Esophagus muscularis mucosa (tissue), 4 donors: ENCODE results near the gene CES3. TPM values are rescaled to one million over a fixed set of nuclear protein-coding genes. Genes with fewer than 3 reads are reported as not detected.

Experiments
- DNase-seq: peaks from one replicate; pipeline ENCODE4 v3.0.0-alpha.2; 2017; ENCODE audit errors: extremely low spot score
- H3K27ac ChIP-seq, 4 donors: fragments of 200-600 bp; sonication (generic); replicated peaks in 1 of 4; 1 replicate in 3 of 4; 2 replicates in 1 of 4; pipeline ENCODE4 v1.5.1; 2016 to 2019; ENCODE audit warnings: mild to moderate bottlenecking in 1 of 4
- H3K27me3 ChIP-seq, 4 donors: fragments of 200-600 bp; sonication (generic); one replicate each; pipeline versions ENCODE4 v1.5.1 to v1.6.0; 2016 to 2019
- H3K36me3 ChIP-seq, 4 donors: fragments of 200-600 bp; sonication (generic); one replicate each; pipeline ENCODE4 v1.5.1; 2016 to 2019
- H3K4me1 ChIP-seq, 4 donors: fragments of 200-600 bp; sonication (generic); one replicate each; pipeline ENCODE4 v1.5.1; 2016 to 2019
- H3K4me3 ChIP-seq, 4 donors: fragments of 200-600 bp; sonication (generic); 1 replicate in 2 of 4; 2 replicates in 2 of 4; pipeline ENCODE4 v1.5.1; 2016 to 2019; ENCODE audit warnings: mild to moderate bottlenecking in 4 of 4, moderate library complexity in 1 of 4
- H3K9me3 ChIP-seq, 4 donors: fragments of 200-600 bp; sonication (generic); 1 replicate in 3 of 4; 2 replicates in 1 of 4; pipeline ENCODE4 v1.5.1; 2016 to 2019
- EP300 ChIP-seq: sonication (generic); formaldehyde crosslinking; IDR thresholded peaks from one replicate; pipeline ENCODE4 v1.6.1; 2017; ENCODE audit warnings: antibody characterized with exemption
- POLR2A ChIP-seq: fragments of 450-650 bp; IDR thresholded peaks from one replicate; pipeline ENCODE4 v1.6.1; 2017; ENCODE audit warnings: antibody characterized with exemption, moderate library complexity, mild to moderate bottlenecking, low read depth
- POLR2AphosphoS5 ChIP-seq, 2 donors: sonication (generic); formaldehyde crosslinking; IDR thresholded peaks; one replicate each; pipeline ENCODE4 v1.6.1; 2017; ENCODE audit warnings: antibody characterized with exemption in 2 of 2
- WGBS: methylation state at CpG from one replicate; pipeline ENCODE4 v1.1.5; 2018; 5-methylcytosine and 5-hydroxymethylcytosine counted together
- intact Hi-C: fragments of 100-400 bp; cut with DNase I; formaldehyde crosslinking; loops from one replicate; pipeline ENCODE4 v1.15.1; 2023
- total RNA-seq, 4 donors: library from RNA; depleted of rRNA; stranded (reverse); fragments of >200 nt; gene quantifications; one replicate each; pipeline versions ENCODE4 v1.1.0 to v1.2.1, GENCODE V29; 2016
- TF ChIP-seq, protein P1 (sequence below), 3 experiments: fragments of 200-600 bp in 2 of 3; fragments of 450-650 bp in 1 of 3; sonication (generic) in 2 of 3; IDR thresholded peaks; one replicate each; pipeline ENCODE4 v1.5.1; 2017 to 2019; ENCODE audit warnings: antibody characterized with exemption in 3 of 3, mild to moderate bottlenecking in 2 of 3, moderate library complexity in 1 of 3

The CES3 gene
- total RNA-seq, 4 donors from 2014 or later: 0.23 to 0.42 (median 0.33) TPM; not detected in 1

DNA sequence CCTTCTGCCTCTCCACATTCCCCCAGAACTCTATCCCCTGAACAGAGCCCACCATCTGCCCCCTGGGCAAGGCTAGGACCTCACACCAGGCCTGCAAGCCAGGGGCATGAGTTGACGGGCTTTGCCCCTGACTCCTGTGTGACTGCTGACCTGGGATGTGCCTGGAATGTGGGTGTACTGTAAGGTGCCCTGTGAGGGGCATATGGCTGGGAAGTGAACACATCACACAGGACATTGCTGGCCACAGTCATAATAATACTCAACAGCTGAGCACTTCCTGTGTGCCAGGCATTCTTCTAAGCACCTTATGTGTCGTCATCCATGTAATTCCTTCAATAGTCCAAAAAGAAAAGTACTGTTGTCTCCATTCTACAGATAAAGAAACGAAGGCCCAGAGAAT is 40.7 kb downstream of the CES3 start:
- H3K9me3 ChIP-seq: no peaks in the 10 kb centered on the region

GRCh38 chr16:67006930-67007658 is 46.0 kb downstream of the CES3 start:
- Histone ChIP-seq H3K4me3 (no peak overlapping the region), H3K9me3 (no peaks in the 10 kb centered on the region), H3K27me3 (no peaks in the 10 kb centered on the region), H3K36me3 (peaks cover 0 to 6% (median 0%) of the 10 kb centered on the region in 4 donors), H3K4me1 (no peaks in the 10 kb centered on the region), H3K27ac (no peak overlapping the region)
- no peak for DNase-seq
- intact Hi-C loops: no loop called here
- 76% methylated on average over 9 of the region's 12 CpGs for WGBS
- TF ChIP-seq POLR2AphosphoS5 (IDR thresholded peaks at IDR 0.05): no peak
- TF ChIP-seq POLR2A: no peak
- TF ChIP-seq EP300: no peak
- TF ChIP-seq, protein P1, sequence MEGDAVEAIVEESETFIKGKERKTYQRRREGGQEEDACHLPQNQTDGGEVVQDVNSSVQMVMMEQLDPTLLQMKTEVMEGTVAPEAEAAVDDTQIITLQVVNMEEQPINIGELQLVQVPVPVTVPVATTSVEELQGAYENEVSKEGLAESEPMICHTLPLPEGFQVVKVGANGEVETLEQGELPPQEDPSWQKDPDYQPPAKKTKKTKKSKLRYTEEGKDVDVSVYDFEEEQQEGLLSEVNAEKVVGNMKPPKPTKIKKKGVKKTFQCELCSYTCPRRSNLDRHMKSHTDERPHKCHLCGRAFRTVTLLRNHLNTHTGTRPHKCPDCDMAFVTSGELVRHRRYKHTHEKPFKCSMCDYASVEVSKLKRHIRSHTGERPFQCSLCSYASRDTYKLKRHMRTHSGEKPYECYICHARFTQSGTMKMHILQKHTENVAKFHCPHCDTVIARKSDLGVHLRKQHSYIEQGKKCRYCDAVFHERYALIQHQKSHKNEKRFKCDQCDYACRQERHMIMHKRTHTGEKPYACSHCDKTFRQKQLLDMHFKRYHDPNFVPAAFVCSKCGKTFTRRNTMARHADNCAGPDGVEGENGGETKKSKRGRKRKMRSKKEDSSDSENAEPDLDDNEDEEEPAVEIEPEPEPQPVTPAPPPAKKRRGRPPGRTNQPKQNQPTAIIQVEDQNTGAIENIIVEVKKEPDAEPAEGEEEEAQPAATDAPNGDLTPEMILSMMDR (IDR thresholded peaks at IDR 0.05): no peak

More for the DNA sequence above, 40.7 kb downstream of the CES3 start:
- Histone ChIP-seq H3K4me3 (no peak overlapping the region), H3K27ac (no peak overlapping the region), H3K4me1 (peaks cover 24 to 34% (median 31%) of the 10 kb centered on the region in 4 donors), H3K36me3 (peaks cover 0 to 6% (median 0%) of the 10 kb centered on the region in 4 donors), H3K27me3 (peaks cover 0 to 4% (median 0%) of the 10 kb centered on the region in 4 donors)
- TF ChIP-seq POLR2AphosphoS5 (IDR thresholded peaks at IDR 0.05): no peak
- TF ChIP-seq, protein P1 (IDR thresholded peaks at IDR 0.05): no peak
- TF ChIP-seq EP300: no peak
- no peak for TF ChIP-seq POLR2A
- 84% methylated on average over 3 of the region's 3 CpGs for WGBS
- DNase-seq: no peak
- intact Hi-C loops: no loop called here

DNA sequence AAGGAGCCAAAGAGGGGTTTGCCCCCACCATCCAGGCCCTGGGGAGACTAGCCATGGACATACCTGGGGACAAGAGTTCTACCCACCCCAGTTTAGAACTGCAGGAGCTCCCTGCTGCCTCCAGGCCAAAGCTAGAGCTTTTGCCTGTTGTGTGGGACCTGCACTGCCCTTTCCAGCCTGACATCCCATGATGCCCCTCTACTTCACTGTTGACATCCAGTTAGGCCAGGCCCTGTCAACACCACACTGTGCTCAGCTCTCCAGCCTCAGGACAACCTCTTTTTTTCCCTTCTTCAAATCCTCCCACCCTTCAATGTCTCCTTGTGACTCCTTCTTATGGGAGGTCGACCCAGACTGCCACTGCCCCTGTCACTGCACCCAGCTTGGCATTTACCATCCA is 48.1 kb downstream of the CES3 start:
- intact Hi-C loops: no loop called here

GRCh38 chr16:67011274-67011673 is 50.2 kb downstream of the CES3 start:
- no peak for DNase-seq
- intact Hi-C loops: no loop called here
- 96% methylated on average over 2 of the region's 2 CpGs for WGBS

More for the DNA sequence above, 48.1 kb downstream of the CES3 start:
- DNase-seq: no peak
- Histone ChIP-seq H3K36me3 (no peaks in the 10 kb centered on the region), H3K27ac (no peak overlapping the region), H3K4me1 (peaks cover 9 to 13% (median 12%) of the 10 kb centered on the region in 4 donors), H3K9me3 (no peaks in the 10 kb centered on the region), H3K27me3 (no peaks in the 10 kb centered on the region), H3K4me3 (no peak overlapping the region)
- WGBS: 80% methylated on average over 1 of the region's 1 CpG
- TF ChIP-seq, protein P1 (IDR thresholded peaks at IDR 0.05): no peak
- no peak for TF ChIP-seq EP300
- no peak for TF ChIP-seq POLR2AphosphoS5 (IDR thresholded peaks at IDR 0.05)
- TF ChIP-seq POLR2A: no peak

More at GRCh38 chr16:67011274-67011673, 50.2 kb downstream of the CES3 start:
- no peaks in the 10 kb centered on the region for H3K36me3 ChIP-seq
- H3K9me3 ChIP-seq: no peaks in the 10 kb centered on the region
- peaks cover 15 to 25% (median 20%) of the 10 kb centered on the region in 4 donors for H3K4me1 ChIP-seq
- H3K4me3 ChIP-seq: no peak overlapping the region
- H3K27ac ChIP-seq: no peak overlapping the region
- H3K27me3 ChIP-seq: no peaks in the 10 kb centered on the region
- TF ChIP-seq EP300 (no peak), POLR2A (no peak), POLR2AphosphoS5 (IDR thresholded peaks at IDR 0.05) (no peak)
- TF ChIP-seq, protein P1 (IDR thresholded peaks at IDR 0.05): no peak
